Lung microvascular endothelial cell (primary cell): ENCODE results near the gene GPR33. TPM values are rescaled to one million over a fixed set of nuclear protein-coding genes. Genes with fewer than 3 reads are reported as not detected.
"Not testable (repeated sequence)": the region's sequence is repeated elsewhere in the genome, so short reads cannot be mapped to it uniquely, and the experiment has no call there.

Experiments used
- DNase-seq, 2 donors: peaks; one replicate each; pipeline versions ENCODE4 v3.0.0 to v3.0.0-alpha.2; 2010; ENCODE audit warnings: low read depth in 2 of 2
- total RNA-seq: library from RNA; depleted of rRNA; stranded (reverse); fragments of >200 nt; gene quantifications from 2 replicates; pipeline ENCODE4 v1.2.1, GENCODE V29; 2014

GPR33 gene
- total RNA-seq, 1 donor from 2014 or later = not detected

- DNase-seq = no peak
Observed at GRCh38 chr14:31461545-31461944, 26.3 kb downstream of the GPR33 start.

- peak in 1 of 2 donors; percentile 15 for DNase-seq
Observed at GRCh38 chr14:31457665-31458659, 29.9 kb downstream of the GPR33 start.

DNA sequence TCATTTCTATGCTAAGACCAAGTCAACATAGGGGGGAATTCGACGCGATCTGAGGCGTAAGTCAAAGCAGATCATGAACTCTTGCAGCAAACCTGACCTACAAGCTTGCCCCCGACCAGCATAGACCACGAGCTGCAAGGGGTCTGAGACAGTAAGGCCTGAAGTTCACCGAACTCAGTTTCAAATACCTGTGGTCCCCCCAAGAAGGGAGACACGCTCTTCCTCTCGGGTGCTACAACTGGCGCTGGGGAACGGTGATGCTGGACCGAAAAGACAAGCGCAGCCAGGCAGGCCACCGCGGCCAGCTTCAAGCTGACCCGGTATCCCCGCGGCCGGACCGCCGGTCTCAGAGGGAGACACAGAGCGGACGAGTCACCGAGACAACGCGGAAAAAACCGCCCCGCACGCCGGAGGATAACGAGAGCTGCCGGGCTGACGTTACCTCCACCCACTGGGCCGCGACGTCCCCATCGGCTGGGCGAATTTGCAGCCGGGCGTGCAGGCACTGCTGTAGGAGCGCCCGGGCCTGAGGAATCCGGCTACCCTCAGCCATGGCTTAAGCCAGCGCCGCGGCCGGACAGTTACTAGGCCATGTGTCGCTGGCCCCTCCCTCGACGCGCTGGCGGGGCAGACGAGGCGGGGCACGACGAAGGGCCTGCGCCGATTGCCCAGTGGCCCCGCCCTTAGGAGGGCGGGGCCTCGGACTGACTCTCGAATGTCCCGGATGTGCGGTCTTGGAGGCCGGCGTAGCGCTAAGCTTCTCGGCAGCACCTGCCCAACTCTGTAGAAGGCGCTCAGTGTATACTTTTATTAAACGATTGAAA lies 30.8 kb downstream of the GPR33 start, which contains the start of gene DTD2:
TSS of gene DTD2 (minus strand) at position 666 of the 824 bp plus-strand sequence. CDS start at position 553, 113 bp downstream.
- peak; percentile 94 to 95 for DNase-seq

DNA sequence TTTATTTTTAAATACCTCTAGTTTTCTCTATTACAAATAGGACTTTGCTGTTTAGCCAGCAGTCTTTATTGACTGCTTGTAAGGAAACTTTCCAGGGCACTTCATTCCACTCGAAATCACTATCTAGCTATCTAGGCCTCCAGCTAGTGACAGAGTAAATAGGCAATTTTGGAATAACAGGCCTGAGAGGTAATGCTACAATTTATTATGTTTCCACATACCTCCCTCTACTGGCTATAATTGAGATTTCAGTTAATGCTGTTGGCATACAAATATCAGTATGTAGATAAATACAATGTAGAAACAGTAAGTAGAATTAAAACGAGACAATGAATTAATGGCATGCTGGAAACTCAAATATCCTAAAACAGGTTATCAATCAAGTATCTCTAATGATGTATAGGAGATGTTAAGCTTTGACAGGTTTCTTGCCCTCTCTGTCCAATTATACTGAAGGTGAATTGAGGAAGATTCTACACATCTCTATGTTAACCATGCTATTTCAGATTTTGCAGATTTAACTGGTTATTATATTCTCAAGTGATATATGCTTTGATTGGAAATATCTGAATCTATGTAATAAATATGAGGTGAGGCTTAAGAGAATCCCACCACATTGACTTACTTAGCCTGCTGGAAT lies 37.7 kb downstream of the GPR33 start:
- DNase-seq = peak; percentile 40 to 67

DNA sequence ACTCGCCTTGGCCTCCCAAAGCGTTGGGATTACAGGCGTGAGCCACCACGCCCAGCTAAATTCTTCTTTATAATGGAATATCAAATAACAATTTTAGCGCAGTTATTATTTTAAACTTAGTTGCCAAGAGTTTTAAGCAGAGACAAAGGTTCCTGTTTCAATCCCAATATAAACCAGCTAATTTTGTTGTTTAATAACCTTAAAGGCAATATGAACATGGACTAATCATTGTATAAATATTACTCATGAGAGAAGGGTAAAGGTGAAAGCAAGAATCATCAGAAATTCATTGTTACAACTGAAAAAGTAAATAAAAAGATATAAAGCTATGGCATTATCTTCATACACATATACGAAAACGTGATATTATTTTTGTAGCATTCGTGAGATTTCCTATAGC lies 38.7 kb downstream of the GPR33 start:
- DNase-seq = no peak

GRCh38 chr14:31445703-31446102 lies 42.1 kb downstream of the GPR33 start:
- DNase-seq = no peak

- DNase-seq = no peak
Observed at GRCh38 chr14:31442284-31442683, 45.6 kb downstream of the GPR33 start.

DNA sequence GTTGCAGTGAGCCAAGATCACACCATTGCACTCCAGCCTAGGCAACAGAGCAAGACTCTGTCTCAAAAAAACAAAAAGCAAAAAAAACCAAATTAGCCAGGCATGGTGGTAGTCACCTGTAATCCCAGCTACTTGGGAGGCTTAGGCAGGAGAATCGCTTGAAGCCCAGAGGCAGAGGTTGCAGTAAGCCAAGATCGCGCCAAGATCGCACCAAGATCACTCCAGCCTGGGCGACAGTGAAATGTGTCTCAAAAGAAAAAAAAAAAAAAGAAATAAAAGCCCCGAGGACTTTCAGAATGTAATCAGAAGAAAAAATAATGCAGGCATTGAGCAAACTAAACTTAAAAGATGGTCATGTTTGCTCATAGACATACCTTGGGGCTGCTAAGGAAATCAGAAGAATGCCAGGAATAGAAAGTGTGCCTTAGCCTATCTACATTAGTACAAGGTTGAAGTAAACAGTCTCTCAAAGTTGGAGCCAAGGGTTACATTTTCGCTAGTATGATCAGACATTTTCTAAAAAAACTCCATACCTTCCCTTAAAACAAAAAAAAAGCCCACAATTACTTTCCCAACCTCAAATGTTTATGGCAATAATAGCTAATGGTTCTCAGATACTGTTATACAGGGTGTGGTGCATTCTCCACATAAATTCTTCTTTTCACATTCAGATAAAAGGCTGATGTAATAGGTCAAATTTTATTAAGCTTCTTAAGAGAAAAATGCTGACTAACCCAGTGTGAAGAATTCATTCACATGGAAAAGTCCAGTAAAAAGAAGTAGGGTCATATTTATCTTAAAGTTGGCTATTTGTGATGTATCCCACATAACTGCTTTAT lies 46.3 kb downstream of the GPR33 start:
- no peak for DNase-seq

DNA sequence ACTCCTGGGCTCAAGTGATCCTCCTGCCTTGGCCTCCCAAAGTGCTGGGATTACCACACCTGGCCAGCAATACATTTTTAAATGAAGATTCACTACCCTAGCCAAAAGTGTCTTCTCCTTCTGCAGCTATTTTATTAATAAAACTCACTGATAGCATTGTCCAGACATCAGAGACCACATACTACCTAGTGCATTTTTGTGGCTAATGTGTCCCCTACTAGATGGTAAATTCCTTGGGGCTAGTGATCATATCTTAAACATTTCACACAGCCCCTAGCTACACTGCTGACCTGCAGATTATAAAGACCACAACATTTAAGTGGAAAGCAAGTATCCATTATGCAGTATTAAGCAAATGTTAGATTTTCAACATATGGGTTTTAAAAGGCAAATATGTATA lies 47.6 kb downstream of the GPR33 start:
- no peak for DNase-seq

GRCh38 chr14:31439561-31439960 lies 48.3 kb downstream of the GPR33 start:
- no peak for DNase-seq

DNA sequence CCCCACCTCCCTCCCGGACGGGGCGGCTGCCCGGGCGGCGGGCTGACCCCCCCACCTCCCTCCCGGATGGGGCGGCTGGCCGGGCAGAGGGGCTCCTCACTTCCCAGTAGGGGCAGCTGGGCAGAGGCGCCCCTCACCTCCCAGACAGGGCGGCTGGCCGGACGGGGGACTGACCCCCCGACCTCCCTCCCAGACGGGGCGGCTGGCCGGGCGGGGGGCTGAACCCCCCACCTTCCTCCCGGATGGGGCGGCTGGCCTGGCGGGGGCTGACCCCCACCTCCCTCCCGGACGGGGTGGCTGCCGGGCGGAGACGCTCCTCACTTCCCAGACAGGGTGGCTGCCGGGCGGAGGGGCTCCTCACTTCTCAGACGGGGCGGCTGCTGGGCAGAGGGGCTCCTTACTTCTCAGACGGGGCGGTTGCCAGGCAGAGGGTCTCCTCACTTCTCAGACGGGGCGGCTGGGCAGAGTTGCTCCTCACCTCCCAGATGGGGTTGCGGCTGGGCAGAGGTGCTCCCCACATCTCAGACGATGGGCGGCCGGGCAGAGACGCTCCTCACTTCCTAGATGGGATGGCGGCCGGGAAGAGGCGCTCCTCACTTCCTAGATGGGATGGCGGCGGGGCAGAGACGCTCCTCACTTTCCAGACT lies 50.7 kb downstream of the GPR33 start:
- not testable (repeated sequence) for DNase-seq

GRCh38 chr14:31435276-31435675 lies 52.6 kb downstream of the GPR33 start:
- no peak for DNase-seq

Other genes starting within 250 kb of the GPR33 start
- 24.0 and 33.5 TPM in 2 replicates for gene HEATR5A, start 67.5 kb downstream of the GPR33 start, total RNA-seq
- 16.1 and 19.8 TPM in 2 replicates for gene DTD2, start 30.5 kb downstream of the GPR33 start, total RNA-seq
- 2.4 and 3.7 TPM in 2 replicates for gene NUBPL, start 73.4 kb upstream of the GPR33 start, total RNA-seq